IPS-NIHi11 (cell line): ENCODE measurements around the gene CNTRL.
"Not testable (repeated sequence)": the region's sequence is repeated elsewhere in the genome, so short reads cannot be mapped to it uniquely, and the experiment has no call there.

Experiments
- DNase-seq: peaks from one replicate; pipeline ENCODE4 v3.0.0; 2012; ENCODE audit warnings: mixed read lengths, low spot score

CNTRL gene

GRCh38 chr9:121135642-121136041, 60.9 kb downstream of the CNTRL start:
- no peak for DNase-seq

GRCh38 chr9:121138561-121138960, 63.8 kb downstream of the CNTRL start:
- DNase-seq: no peak

- DNase-seq: no peak
These were observed 64.2 kb downstream of the CNTRL start for GRCh38 chr9:121138973-121139372.

GRCh38 chr9:121140162-121140561, 65.4 kb downstream of the CNTRL start:
- DNase-seq: no peak

GRCh38 chr9:121141306-121141705, 66.6 kb downstream of the CNTRL start:
- DNase-seq: no peak

- DNase-seq: no peak
These were observed 67.0 kb downstream of the CNTRL start for GRCh38 chr9:121141706-121142105.

GRCh38 chr9:121143771-121144170, 69.0 kb downstream of the CNTRL start:
- DNase-seq: no peak

GRCh38 chr9:121144482-121144881, 69.7 kb downstream of the CNTRL start:
- no peak for DNase-seq

- DNase-seq: no peak
These were observed 75.4 kb downstream of the CNTRL start for GRCh38 chr9:121150188-121150587.

- DNase-seq: no peak
These were observed 78.9 kb downstream of the CNTRL start for GRCh38 chr9:121153642-121154041.

GRCh38 chr9:121154782-121155181, 80.0 kb downstream of the CNTRL start:
- DNase-seq: no peak

GRCh38 chr9:121156263-121156731, 81.5 kb downstream of the CNTRL start:
- no peak for DNase-seq

- DNase-seq: no peak
These were observed 83.2 kb downstream of the CNTRL start for GRCh38 chr9:121157939-121158338.

- DNase-seq: no peak
These were observed 85.3 kb downstream of the CNTRL start for GRCh38 chr9:121160025-121160424.

- DNase-seq: no peak
These were observed 93.3 kb downstream of the CNTRL start for GRCh38 chr9:121168052-121168451.

GRCh38 chr9:121169094-121169601, 94.4 kb downstream of the CNTRL start:
- no peak for DNase-seq

- DNase-seq: no peak
These were observed 96.5 kb downstream of the CNTRL start for GRCh38 chr9:121171236-121171635.

GRCh38 chr9:121172726-121173487, 98.2 kb downstream of the CNTRL start:
- no peak for DNase-seq

- DNase-seq: no peak
These were observed 98.7 kb downstream of the CNTRL start for GRCh38 chr9:121173501-121173900.

- no peak for DNase-seq
These were observed 104.1 kb downstream of the CNTRL start for GRCh38 chr9:121178676-121179372.

GRCh38 chr9:121179373-121179721, 104.6 kb downstream of the CNTRL start:
- DNase-seq: not testable (repeated sequence)

GRCh38 chr9:121179930-121180681, 105.4 kb downstream of the CNTRL start:
- no peak for DNase-seq
